Prostate gland (tissue), 2 donors: ENCODE results near the gene CHST1. TPM values are rescaled to one million over a fixed set of nuclear protein-coding genes. Genes with fewer than 3 reads are reported as not detected.

Experiments
- DNase-seq: peaks from one replicate; pipeline ENCODE4 v3.0.0-alpha.2; 2019; ENCODE audit warnings: low spot score
- H3K27ac ChIP-seq, 2 donors: fragments of 200-600 bp; sonication (generic); 2 replicates each; pipeline ENCODE4 v1.5.1; 2017 to 2019
- H3K27me3 ChIP-seq: fragments of 200-600 bp; sonication (generic); replicated peaks from 2 replicates; pipeline ENCODE4 v1.5.1; 2019; ENCODE audit not compliant: insufficient read depth
- H3K36me3 ChIP-seq, 2 donors: fragments of 200-600 bp; sonication (generic); 1 replicate in 1 of 2; 2 replicates in 1 of 2; pipeline versions ENCODE4 v1.5.1 to v1.8.1; 2017 to 2019
- H3K4me1 ChIP-seq: fragments of 200-600 bp; sonication (generic); replicated peaks from 2 replicates; pipeline ENCODE4 v1.5.1; 2019
- H3K4me3 ChIP-seq, 2 donors: fragments of 200-600 bp; sonication (generic); 2 replicates each; pipeline ENCODE4 v1.5.1; 2017 to 2019
- H3K9me3 ChIP-seq: fragments of 200-600 bp; sonication (generic); 2 replicates; pipeline ENCODE4 v1.5.1; 2017
- POLR2A ChIP-seq: fragments of 450-650 bp; IDR thresholded peaks from one replicate; pipeline ENCODE4 v1.6.1; 2016; ENCODE audit warnings: antibody characterized with exemption, mild to moderate bottlenecking
- POLR2AphosphoS5 ChIP-seq: sonication (generic); formaldehyde crosslinking; IDR thresholded peaks from one replicate; pipeline ENCODE4 v1.6.1; 2017; ENCODE audit warnings: antibody characterized with exemption
- WGBS: methylation state at CpG from one replicate; pipeline ENCODE4 v1.1.5; 2018; 5-methylcytosine and 5-hydroxymethylcytosine counted together
- intact Hi-C: fragments of 100-400 bp; cut with DNase I; formaldehyde crosslinking; loops from one replicate; pipeline ENCODE4 v1.14.2; 2022
- total RNA-seq, 2 donors: library from RNA; depleted of rRNA; stranded (reverse); fragments of >200 nt; gene quantifications; one replicate each; pipeline ENCODE4 v1.1.0, GENCODE V29; 2016
- TF ChIP-seq, protein P1 (sequence below), 4 experiments: fragments of 200-600 bp in 2 of 4; fragments of 450-650 bp in 2 of 4; sonication (generic) in 2 of 4; IDR thresholded peaks; 1 replicate in 3 of 4; 2 replicates in 1 of 4; pipeline ENCODE4 v1.5.1; 2016 to 2019; ENCODE audit warnings: antibody characterized with exemption in 4 of 4, mild to moderate bottlenecking in 2 of 4, moderate library complexity in 2 of 4

The CHST1 gene
- total RNA-seq, 2 donors from 2014 or later: 0.32 to 4.4 TPM

DNA sequence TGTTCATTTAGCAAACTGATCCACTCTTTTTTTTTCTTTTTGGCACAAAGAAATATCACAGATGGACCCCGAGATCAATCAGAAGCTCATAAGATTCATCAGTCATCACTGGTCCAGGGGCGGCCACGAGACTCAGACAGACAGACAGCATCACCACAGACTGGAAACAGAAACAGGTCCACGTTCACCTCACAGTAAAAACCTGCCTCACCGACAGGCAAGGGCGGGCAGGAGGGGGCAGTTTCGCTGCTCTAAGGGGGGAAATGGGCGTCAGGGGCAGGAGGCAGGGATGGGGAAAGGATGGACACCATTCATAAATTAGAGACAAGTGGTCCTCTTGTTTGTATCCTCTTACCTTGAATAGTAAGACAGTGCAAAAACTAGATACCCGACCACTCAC is 16.5 kb downstream of the CHST1 start:
- H3K4me1 ChIP-seq: no peaks in the 10 kb centered on the region
- H3K9me3 ChIP-seq: no peaks in the 10 kb centered on the region
- H3K27me3 ChIP-seq: no peaks in the 10 kb centered on the region
- H3K36me3 ChIP-seq: no peaks in the 10 kb centered on the region
- intact Hi-C loops: no loop called here
- no peak overlapping the region for H3K4me3 ChIP-seq
- DNase-seq: no peak
- H3K27ac ChIP-seq: no peak overlapping the region
- 74% methylated on average over 9 of the region's 9 CpGs for WGBS
- TF ChIP-seq POLR2AphosphoS5: no peak
- no peak for TF ChIP-seq POLR2A
- TF ChIP-seq, protein P1, sequence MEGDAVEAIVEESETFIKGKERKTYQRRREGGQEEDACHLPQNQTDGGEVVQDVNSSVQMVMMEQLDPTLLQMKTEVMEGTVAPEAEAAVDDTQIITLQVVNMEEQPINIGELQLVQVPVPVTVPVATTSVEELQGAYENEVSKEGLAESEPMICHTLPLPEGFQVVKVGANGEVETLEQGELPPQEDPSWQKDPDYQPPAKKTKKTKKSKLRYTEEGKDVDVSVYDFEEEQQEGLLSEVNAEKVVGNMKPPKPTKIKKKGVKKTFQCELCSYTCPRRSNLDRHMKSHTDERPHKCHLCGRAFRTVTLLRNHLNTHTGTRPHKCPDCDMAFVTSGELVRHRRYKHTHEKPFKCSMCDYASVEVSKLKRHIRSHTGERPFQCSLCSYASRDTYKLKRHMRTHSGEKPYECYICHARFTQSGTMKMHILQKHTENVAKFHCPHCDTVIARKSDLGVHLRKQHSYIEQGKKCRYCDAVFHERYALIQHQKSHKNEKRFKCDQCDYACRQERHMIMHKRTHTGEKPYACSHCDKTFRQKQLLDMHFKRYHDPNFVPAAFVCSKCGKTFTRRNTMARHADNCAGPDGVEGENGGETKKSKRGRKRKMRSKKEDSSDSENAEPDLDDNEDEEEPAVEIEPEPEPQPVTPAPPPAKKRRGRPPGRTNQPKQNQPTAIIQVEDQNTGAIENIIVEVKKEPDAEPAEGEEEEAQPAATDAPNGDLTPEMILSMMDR (IDR thresholded peaks at IDR 0.05): no peak

DNA sequence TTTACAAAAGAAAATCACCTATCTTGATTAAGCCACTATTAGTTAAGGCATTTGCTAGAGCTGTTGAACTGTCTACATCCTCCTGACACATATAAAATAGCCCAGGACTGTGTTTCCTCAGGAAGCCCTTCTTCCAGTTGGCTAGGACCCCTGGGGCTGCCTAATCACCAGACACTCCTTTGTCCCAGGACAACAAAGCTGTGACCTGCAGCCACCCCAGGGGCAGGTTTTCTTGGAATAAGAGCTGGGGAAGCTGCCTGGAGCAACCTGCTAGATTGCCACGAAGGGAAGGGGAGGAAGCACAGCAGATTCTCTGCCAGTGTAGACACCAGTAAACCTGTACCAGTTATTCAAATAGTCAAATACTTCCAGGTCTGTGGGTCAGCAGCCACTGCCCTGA is 17.6 kb downstream of the CHST1 start:
- intact Hi-C loops: no loop called here
- Histone ChIP-seq H3K9me3 (no peaks in the 10 kb centered on the region), H3K4me3 (no peak overlapping the region), H3K27me3 (no peaks in the 10 kb centered on the region), H3K27ac (no peak overlapping the region), H3K36me3 (no peaks in the 10 kb centered on the region), H3K4me1 (no peaks in the 10 kb centered on the region)
- TF ChIP-seq, protein P1 (IDR thresholded peaks at IDR 0.05): no peak
- TF ChIP-seq POLR2AphosphoS5 (no peak), POLR2A (no peak)
- no peak for DNase-seq
- WGBS: 12% methylated on average over 1 of the region's 1 CpG

DNA sequence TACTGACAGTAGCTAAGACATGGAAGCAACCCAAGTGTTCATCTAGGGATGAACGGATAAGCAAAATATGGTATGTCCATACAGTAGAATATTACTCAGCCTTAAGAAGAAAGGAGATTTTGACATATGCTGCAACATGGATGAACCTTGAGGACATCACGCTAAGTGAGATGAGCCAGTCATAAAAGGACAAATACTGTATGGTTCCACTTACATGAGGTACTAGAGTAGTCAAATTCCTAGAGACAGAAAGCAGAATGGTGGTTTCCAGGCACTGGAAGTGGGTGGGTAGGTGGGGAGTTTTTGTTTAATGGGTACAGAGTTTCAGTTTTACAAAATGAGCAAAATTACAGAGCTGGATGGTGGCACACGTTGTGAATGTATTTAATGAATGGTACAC is 18.1 kb downstream of the CHST1 start:
- Histone ChIP-seq H3K9me3 (no peaks in the 10 kb centered on the region), H3K4me3 (no peak overlapping the region), H3K27ac (no peak overlapping the region), H3K27me3 (no peaks in the 10 kb centered on the region), H3K4me1 (no peaks in the 10 kb centered on the region), H3K36me3 (no peaks in the 10 kb centered on the region)
- TF ChIP-seq, protein P1 (IDR thresholded peaks at IDR 0.05): no peak
- TF ChIP-seq POLR2AphosphoS5: no peak
- no peak for TF ChIP-seq POLR2A
- 77% methylated on average over 3 of the region's 3 CpGs for WGBS
- intact Hi-C loops: no loop called here
- DNase-seq: no peak

DNA sequence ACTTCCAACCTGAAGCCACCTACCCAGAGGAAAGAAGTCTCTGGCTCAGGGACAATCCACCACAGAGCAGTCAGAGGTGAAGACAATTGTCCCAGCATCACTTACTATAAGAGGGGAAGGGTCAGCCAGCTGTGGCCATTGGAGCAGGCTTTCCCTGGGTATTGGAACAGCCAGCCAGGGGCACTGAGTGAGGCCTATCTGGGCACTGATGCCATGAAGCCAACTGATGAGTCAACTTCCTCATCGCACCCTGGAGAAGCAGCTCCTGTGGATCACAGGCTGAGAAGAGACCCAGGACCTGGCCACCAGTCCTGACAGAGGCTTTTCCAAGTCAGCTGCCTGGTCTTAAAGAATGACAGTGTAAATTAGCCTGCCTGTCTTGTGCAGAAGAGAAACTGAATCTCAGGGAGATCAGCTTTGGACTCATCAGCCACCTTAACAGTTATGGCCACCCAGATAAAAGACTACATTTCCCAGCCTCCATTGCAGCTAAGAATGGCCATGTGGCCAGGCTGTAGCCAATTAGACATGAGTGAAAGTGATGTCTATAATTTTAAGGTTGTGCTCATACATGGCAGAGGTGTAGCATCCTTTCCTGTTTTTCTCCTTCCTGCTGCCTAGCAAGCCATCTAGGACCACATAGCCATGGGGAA is 19.0 kb downstream of the CHST1 start:
- H3K4me3 ChIP-seq: no peak overlapping the region
- H3K9me3 ChIP-seq: no peaks in the 10 kb centered on the region
- H3K36me3 ChIP-seq: no peaks in the 10 kb centered on the region
- TF ChIP-seq POLR2A (no peak), POLR2AphosphoS5 (no peak)
- TF ChIP-seq, protein P1 (IDR thresholded peaks at IDR 0.05): no peak
- H3K27ac ChIP-seq: no peak overlapping the region
- WGBS: 89% methylated on average over 1 of the region's 1 CpG
- DNase-seq: no peak
- intact Hi-C loops: no loop called here
- no peaks in the 10 kb centered on the region for H3K4me1 ChIP-seq
- no peaks in the 10 kb centered on the region for H3K27me3 ChIP-seq
